RWPE2 (cell line): ENCODE data around the gene MFAP3L.

Experiments used
- ATAC-seq: fragments of 200-7000 bp; cut with Tn5 transposase; 3 replicates; pipeline ENCODE4 v1.9.1; 2021; ENCODE audit warnings: low read depth
- DNase-seq: peaks from one replicate; pipeline ENCODE4 v3.0.0-alpha.2; 2020; ENCODE audit warnings: low spot score
- H3K27ac ChIP-seq: fragments of 450-650 bp; 2 replicates; pipeline ENCODE4 v1.5.1; 2017; ENCODE audit warnings: mild to moderate bottlenecking; ENCODE audit not compliant: poor library complexity, severe bottlenecking
- H3K27me3 ChIP-seq: fragments of 250-450 bp; sonication (Bioruptor Pico); 2 replicates; pipeline ENCODE4 v1.5.1; 2021; ENCODE audit warnings: mild to moderate bottlenecking, moderate library complexity; ENCODE audit not compliant: insufficient read depth, poor library complexity, severe bottlenecking
- H3K36me3 ChIP-seq: fragments of 250-450 bp; sonication (Bioruptor Pico); 2 replicates; pipeline ENCODE4 v1.5.1; 2020; ENCODE audit warnings: low read depth, mild to moderate bottlenecking, moderate library complexity
- H3K4me1 ChIP-seq: fragments of 250-450 bp; sonication (Bioruptor Pico); 2 replicates; pipeline ENCODE4 v1.5.1; 2021; ENCODE audit warnings: mild to moderate bottlenecking, moderate library complexity; ENCODE audit not compliant: insufficient read depth, poor library complexity, severe bottlenecking
- H3K4me3 ChIP-seq: fragments of 250-450 bp; sonication (Bioruptor Pico); 2 replicates; pipeline ENCODE4 v1.5.1; 2021; ENCODE audit warnings: mild to moderate bottlenecking, moderate library complexity; ENCODE audit not compliant: severe bottlenecking
- H3K9me3 ChIP-seq: fragments of 250-450 bp; sonication (Bioruptor Pico); 2 replicates; pipeline ENCODE4 v1.5.1; 2021; ENCODE audit warnings: mild to moderate bottlenecking, moderate library complexity; ENCODE audit not compliant: severe bottlenecking
- TF ChIP-seq, protein P1 (sequence below): fragments of 450-650 bp; IDR thresholded peaks from one replicate; pipeline ENCODE4 v1.5.1; 2017; ENCODE audit warnings: mild to moderate bottlenecking, moderate library complexity; ENCODE audit not compliant: poor library complexity, severe bottlenecking

The MFAP3L gene

DNA sequence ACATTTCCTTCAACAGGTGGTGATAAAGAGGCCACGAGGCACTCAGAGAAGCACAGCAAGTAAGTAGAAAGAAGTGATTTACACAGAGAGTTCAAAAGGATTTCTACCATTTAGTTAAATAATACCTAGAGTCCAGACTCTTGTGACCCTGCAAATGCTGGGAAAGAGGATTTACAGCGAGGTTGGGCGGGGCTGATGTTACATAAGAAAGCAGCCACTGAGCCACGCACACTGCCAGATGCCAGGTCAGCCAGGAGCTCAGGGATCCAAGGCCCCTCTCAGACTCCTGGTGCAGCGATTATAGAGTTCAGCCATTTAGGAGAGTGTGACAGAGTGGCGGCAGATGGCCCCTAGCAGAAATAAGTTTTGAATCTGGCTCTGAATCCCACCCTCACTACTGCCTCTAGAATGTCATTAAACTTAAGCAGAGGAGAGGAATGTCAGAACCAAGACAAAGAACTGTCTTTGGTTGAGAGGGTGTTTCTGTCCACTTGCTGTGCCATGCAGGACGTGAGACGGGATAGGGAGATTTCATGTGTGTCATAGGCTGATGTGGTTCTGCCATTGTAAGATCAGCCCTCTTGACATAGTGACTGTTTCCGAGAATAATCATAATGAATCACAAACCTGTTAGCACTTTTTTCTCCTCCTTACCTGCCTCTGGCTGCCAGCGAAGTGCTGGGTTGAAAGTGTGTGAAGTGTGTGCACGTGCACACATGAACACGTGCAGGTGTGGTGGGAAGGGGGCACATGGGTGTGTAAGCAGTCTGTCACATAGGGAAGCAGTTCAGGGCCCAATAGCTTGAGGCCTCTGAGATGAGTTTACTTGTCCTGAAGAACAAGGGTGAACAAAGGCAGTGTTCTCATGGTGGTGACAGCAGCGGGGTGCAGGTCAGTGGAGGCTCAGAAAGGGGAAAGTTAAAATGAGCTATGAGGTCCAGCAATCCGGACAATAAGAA lies 50.1 kb downstream of the MFAP3L start:
- DNase-seq (no peak), ATAC-seq (no peak)
- TF ChIP-seq, protein P1, sequence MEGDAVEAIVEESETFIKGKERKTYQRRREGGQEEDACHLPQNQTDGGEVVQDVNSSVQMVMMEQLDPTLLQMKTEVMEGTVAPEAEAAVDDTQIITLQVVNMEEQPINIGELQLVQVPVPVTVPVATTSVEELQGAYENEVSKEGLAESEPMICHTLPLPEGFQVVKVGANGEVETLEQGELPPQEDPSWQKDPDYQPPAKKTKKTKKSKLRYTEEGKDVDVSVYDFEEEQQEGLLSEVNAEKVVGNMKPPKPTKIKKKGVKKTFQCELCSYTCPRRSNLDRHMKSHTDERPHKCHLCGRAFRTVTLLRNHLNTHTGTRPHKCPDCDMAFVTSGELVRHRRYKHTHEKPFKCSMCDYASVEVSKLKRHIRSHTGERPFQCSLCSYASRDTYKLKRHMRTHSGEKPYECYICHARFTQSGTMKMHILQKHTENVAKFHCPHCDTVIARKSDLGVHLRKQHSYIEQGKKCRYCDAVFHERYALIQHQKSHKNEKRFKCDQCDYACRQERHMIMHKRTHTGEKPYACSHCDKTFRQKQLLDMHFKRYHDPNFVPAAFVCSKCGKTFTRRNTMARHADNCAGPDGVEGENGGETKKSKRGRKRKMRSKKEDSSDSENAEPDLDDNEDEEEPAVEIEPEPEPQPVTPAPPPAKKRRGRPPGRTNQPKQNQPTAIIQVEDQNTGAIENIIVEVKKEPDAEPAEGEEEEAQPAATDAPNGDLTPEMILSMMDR: no peak
- H3K27me3 ChIP-seq: no peaks in the 10 kb centered on the region
- H3K36me3 ChIP-seq: no peaks in the 10 kb centered on the region
- no peak overlapping the region for H3K27ac ChIP-seq
- no peaks in the 10 kb centered on the region for H3K9me3 ChIP-seq
- no peak overlapping the region for H3K4me3 ChIP-seq
- H3K4me1 ChIP-seq: no peaks in the 10 kb centered on the region

DNA sequence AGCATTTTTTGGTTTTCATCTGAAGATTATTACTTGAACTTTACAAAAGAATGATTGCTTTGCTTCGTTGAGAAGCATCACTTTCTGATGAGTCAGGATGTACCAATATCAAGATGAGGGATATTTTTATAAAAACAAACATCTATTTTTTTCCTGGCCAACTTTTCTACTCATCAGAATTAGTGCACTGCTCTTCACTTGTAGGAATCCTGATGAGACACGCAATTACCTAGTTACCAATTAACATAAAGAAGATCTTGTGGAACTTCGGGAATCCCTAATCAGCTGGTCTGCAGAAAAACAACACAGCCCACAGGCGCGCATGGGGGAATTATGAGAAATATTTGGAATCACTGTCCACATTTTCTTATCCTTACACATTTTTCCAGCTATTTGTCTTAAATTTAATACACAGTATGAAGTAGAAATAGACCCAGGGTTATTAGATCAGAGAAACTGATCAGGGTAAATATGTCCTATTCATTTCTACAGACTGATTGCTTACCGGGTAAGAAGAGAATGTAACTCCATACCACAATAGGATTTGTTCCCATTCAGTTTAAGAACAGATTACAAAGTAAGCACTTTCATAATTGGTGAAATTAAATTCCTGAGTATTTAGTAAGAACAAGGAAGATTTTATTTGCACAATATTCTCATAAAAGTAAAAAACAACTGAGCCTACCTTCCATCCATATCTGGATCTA lies 50.9 kb downstream of the MFAP3L start:
- Histone ChIP-seq H3K27me3 (no peaks in the 10 kb centered on the region), H3K36me3 (no peaks in the 10 kb centered on the region), H3K4me1 (no peaks in the 10 kb centered on the region), H3K27ac (no peak overlapping the region), H3K9me3 (no peaks in the 10 kb centered on the region), H3K4me3 (no peak overlapping the region)
- TF ChIP-seq, protein P1: no peak
- ATAC-seq (no peak), DNase-seq (no peak)

DNA sequence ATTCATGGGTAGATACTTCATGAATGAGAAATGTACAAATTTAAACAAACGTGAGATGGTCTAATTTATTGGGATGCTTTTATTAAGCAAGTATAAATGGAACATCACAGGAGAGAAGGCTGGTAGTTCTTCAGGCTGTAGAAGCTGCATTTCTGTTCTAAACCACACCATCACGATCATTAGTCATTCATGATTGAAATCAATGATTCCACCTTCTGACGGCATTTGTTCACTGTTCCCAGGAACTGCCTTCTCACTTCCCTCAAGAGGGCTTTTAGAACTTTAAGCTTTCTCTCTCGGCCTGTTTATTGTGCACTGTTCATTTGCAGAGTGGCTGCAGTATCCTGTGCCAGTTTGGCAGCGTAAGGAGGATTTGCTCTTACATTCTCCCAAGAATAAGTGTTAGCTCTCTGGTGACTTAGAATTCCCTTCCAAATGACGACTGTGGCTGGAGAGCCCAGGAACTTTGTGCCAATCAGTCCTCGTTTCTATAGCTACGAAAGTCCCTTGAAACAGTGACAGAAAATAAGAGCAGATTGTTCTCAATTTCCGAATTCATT lies 54.7 kb downstream of the MFAP3L start:
- Histone ChIP-seq H3K4me3 (no peak overlapping the region), H3K4me1 (peaks cover 6% of the 10 kb centered on the region), H3K27me3 (no peaks in the 10 kb centered on the region), H3K36me3 (no peaks in the 10 kb centered on the region), H3K9me3 (no peaks in the 10 kb centered on the region), H3K27ac (no peak overlapping the region)
- peak; percentile 21; the same call in 1 of the 3 replicates for ATAC-seq
- DNase-seq: no peak
- TF ChIP-seq, protein P1: no peak

DNA sequence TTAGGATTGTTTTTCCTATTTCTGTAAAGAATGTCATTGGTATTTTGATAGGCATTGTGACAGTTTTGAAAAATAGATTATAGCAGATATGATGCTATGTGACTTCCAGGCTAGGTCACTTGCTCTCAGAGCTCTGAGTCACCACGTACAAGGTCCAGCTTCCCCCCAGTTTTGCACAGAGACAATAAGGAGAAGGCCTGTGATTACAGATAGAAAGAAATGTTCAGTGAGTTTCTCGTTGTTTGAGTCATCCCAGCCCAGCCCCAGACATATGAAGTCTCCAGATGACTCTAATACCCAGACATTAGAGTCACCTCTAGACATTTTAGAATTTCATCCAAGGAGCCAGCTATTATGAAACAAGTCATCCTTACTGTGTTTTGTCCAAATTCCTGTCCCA lies 57.2 kb downstream of the MFAP3L start:
- Histone ChIP-seq H3K27ac (peak overlapping the region; percentile 21), H3K36me3 (no peaks in the 10 kb centered on the region), H3K27me3 (no peaks in the 10 kb centered on the region), H3K4me3 (no peak overlapping the region), H3K4me1 (peaks cover 6% of the 10 kb centered on the region), H3K9me3 (no peaks in the 10 kb centered on the region)
- TF ChIP-seq, protein P1: no peak
- no peak for DNase-seq
- ATAC-seq: peak; percentile 73
